ENCODE measurements around the gene TAF4.

GRCh38 chr20:62058941-62059340, 6.7 kb downstream of the TAF4 start:
- TF ChIP-seq LEF1 (IDR thresholded peaks at IDR 0.05; ENCODE audit: borderline replicate concordance) (no peak), ELF4 (IDR thresholded peaks at IDR 0.05) (no peak), CTBP1 (IDR thresholded peaks at IDR 0.05; ENCODE audit: borderline replicate concordance) (no peak), FOXM1 (IDR thresholded peaks at IDR 0.05; ENCODE audit: borderline replicate concordance) (no peak), HDGF (IDR thresholded peaks at IDR 0.05; ENCODE audit: borderline replicate concordance) (no peak), SUZ12 (IDR thresholded peaks at IDR 0.05) (no peak), TARDBP (IDR thresholded peaks at IDR 0.05) (no peak), FOXA1 (IDR thresholded peaks at IDR 0.05) (no peak), ZNF384 (IDR thresholded peaks at IDR 0.05) (no peak), SP1 (IDR thresholded peaks at IDR 0.05) (no peak), ARNT (IDR thresholded peaks at IDR 0.05) (no peak), BHLHE40 (IDR thresholded peaks at IDR 0.05; ENCODE audit: borderline replicate concordance) (no peak), FOXK2 (IDR thresholded peaks at IDR 0.05) (no peak)

Measured in HEK293T (cell line).